ENCODE measurements around the gene EPG5.

EPG5 gene

DNA sequence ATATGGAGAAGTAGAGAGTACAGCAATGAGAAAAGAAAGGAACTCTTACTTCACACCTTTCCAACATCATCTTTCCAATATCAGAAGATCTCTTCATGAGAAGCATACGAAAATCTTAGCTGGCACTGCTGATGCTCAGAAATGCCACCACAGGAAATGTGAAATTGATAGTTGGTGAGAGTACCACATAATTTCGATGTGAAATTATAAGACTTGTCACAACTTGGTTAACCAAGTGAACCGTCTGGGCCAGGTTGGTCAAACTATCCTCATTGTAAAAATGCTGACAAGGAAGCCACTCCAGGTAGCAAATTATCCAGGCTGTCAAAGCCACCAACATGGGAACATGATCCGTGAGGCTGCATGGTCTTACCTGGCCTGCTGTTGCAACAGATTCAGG, 66.5 kb downstream of the EPG5 start (continued):
- TF ChIP-seq PPARA (CRISPR knock-in tag; IDR thresholded peaks at IDR 0.05; ENCODE audit: borderline replicate concordance) = no peak
- no peak for TF ChIP-seq ISL1 (CRISPR knock-in tag; IDR thresholded peaks at IDR 0.05)

- no peak for ATAC-seq
- no peak for TF ChIP-seq SNAI2 (CRISPR knock-in tag; IDR thresholded peaks at IDR 0.05)
- no peak for TF ChIP-seq ZFP30 (CRISPR knock-in tag; IDR thresholded peaks at IDR 0.05)
- no peak for TF ChIP-seq ISL1 (CRISPR knock-in tag; IDR thresholded peaks at IDR 0.05)
- TF ChIP-seq BACH2 (CRISPR knock-in tag; IDR thresholded peaks at IDR 0.05; ENCODE audit: borderline replicate concordance) = no peak
- TF ChIP-seq ARNTL (CRISPR knock-in tag; IDR thresholded peaks at IDR 0.05; ENCODE audit: borderline replicate concordance, low read depth) = no peak
- TF ChIP-seq RARB (CRISPR knock-in tag; IDR thresholded peaks at IDR 0.05) = no peak
- no peak for TF ChIP-seq ZC3H10 (CRISPR knock-in tag; IDR thresholded peaks at IDR 0.05)
- TF ChIP-seq ZFP3 (CRISPR knock-in tag; IDR thresholded peaks at IDR 0.05) = no peak
- no peak for TF ChIP-seq ZNF70 (CRISPR knock-in tag; IDR thresholded peaks at IDR 0.05)
- TF ChIP-seq CSRNP3 (CRISPR knock-in tag; IDR thresholded peaks at IDR 0.05) = no peak
- no peak for TF ChIP-seq PPARA (CRISPR knock-in tag; IDR thresholded peaks at IDR 0.05; ENCODE audit: borderline replicate concordance)
- no peak for TF ChIP-seq OSR1 (CRISPR knock-in tag; IDR thresholded peaks at IDR 0.05)
- TF ChIP-seq TOX (CRISPR knock-in tag; IDR thresholded peaks at IDR 0.05; ENCODE audit: borderline replicate concordance) = no peak
- TF ChIP-seq TSHZ2 (CRISPR knock-in tag; IDR thresholded peaks at IDR 0.05) = no peak
Measured at GRCh38 chr18:45896991-45897390, 70.1 kb downstream of the EPG5 start.

DNA sequence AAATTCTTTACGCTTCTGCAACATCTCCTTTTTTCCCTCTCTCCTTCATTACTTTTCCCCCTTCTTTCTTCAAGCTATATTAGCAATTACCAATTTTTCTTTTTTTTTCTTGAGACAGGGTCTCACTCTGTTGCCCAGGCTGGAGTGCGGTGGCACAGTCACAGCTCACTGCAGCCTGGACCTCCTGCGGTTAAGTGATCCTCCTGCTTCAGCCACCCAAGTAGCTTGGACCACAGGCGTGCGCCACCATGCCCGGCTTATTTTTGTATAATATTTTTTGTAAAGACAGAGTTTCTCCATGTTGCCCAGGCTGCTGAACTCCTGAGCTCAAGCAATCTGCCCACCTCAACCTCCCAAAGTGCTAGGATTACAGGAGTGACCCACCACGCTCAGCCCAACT, 70.7 kb downstream of the EPG5 start:
- TF ChIP-seq ESRRG (CRISPR knock-in tag; IDR thresholded peaks at IDR 0.05) (no peak), ZNF70 (CRISPR knock-in tag; IDR thresholded peaks at IDR 0.05) (no peak), RARB (CRISPR knock-in tag; IDR thresholded peaks at IDR 0.05) (no peak), ZC3H10 (CRISPR knock-in tag; IDR thresholded peaks at IDR 0.05) (no peak), TSHZ2 (CRISPR knock-in tag; IDR thresholded peaks at IDR 0.05) (no peak), TCF4 (CRISPR knock-in tag; IDR thresholded peaks at IDR 0.05; ENCODE audit: borderline replicate concordance) (no peak), ISL1 (CRISPR knock-in tag; IDR thresholded peaks at IDR 0.05) (no peak), PPARA (CRISPR knock-in tag; IDR thresholded peaks at IDR 0.05; ENCODE audit: borderline replicate concordance) (no peak), OSR1 (CRISPR knock-in tag; IDR thresholded peaks at IDR 0.05) (no peak), SNAI2 (CRISPR knock-in tag; IDR thresholded peaks at IDR 0.05) (no peak), ZNF8 (CRISPR knock-in tag; IDR thresholded peaks at IDR 0.05) (no peak), CSDC2 (CRISPR knock-in tag; IDR thresholded peaks at IDR 0.05) (no peak), ZFP30 (CRISPR knock-in tag; IDR thresholded peaks at IDR 0.05) (no peak), ZFP3 (CRISPR knock-in tag; IDR thresholded peaks at IDR 0.05) (no peak), CSRNP3 (CRISPR knock-in tag; IDR thresholded peaks at IDR 0.05) (no peak), CREB5 (CRISPR knock-in tag; IDR thresholded peaks at IDR 0.05; ENCODE audit: low read depth) (no peak), ZNF565 (CRISPR knock-in tag; conservative IDR thresholded peaks at IDR 0.05; ENCODE audit: low read depth) (no peak)
- TF ChIP-seq, protein P1, sequence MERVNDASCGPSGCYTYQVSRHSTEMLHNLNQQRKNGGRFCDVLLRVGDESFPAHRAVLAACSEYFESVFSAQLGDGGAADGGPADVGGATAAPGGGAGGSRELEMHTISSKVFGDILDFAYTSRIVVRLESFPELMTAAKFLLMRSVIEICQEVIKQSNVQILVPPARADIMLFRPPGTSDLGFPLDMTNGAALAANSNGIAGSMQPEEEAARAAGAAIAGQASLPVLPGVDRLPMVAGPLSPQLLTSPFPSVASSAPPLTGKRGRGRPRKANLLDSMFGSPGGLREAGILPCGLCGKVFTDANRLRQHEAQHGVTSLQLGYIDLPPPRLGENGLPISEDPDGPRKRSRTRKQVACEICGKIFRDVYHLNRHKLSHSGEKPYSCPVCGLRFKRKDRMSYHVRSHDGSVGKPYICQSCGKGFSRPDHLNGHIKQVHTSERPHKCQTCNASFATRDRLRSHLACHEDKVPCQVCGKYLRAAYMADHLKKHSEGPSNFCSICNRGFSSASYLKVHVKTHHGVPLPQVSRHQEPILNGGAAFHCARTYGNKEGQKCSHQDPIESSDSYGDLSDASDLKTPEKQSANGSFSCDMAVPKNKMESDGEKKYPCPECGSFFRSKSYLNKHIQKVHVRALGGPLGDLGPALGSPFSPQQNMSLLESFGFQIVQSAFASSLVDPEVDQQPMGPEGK (CRISPR knock-in tag; IDR thresholded peaks at IDR 0.05; ENCODE audit: borderline replicate concordance) = no peak
- no peak for ATAC-seq

All from SK-N-SH treated with all-trans-retinoic acid at 6 μM for 48 hours (cell line).